ENCODE measurements around the gene CD7. TPM values are rescaled to one million over a fixed set of nuclear protein-coding genes. Genes with fewer than 3 reads are reported as not detected.

Gene CD7
- total RNA-seq, 2 donors from 2014 or later: not detected

- no peaks in the 10 kb centered on the region for H3K9me3 ChIP-seq
- ATAC-seq (no peak), DNase-seq (no peak)
- no peaks in the 10 kb centered on the region for H3K36me3 ChIP-seq (replicated peaks in 1 of 2; ENCODE audit: insufficient read depth in 1 of 2, low read depth in 2 of 2)
- H3K27me3 ChIP-seq: no peaks in the 10 kb centered on the region
- TF ChIP-seq CTCF (IDR thresholded peaks at IDR 0.05): no peak
- TF ChIP-seq POLR2A (IDR thresholded peaks at IDR 0.05): no peak
- intact Hi-C loops (cut with DNase I): loop anchor here (5.0 kb wide), 1 partner anchor 86 kb away; no protein-coding TSS in a partner anchor
- H3K27ac ChIP-seq: no peak overlapping the region
- H3K4me1 ChIP-seq: peaks cover 12% of the 10 kb centered on the region
- WGBS, 2 donors: 55 to 57% methylated on average over 13 to 21 of the region's 21 CpGs
- H3K4me3 ChIP-seq: no peak overlapping the region
Observed at GRCh38 chr17:82323514-82324234, 6.3 kb upstream of the CD7 start.

GRCh38 chr17:82322526-82323453 lies 5.4 kb upstream of the CD7 start:
- Histone ChIP-seq H3K9me3 (no peaks in the 10 kb centered on the region), H3K27me3 (no peaks in the 10 kb centered on the region), H3K36me3 (replicated peaks in 1 of 2; ENCODE audit: insufficient read depth in 1 of 2, low read depth in 2 of 2) (no peaks in the 10 kb centered on the region), H3K4me1 (peaks cover 7% of the 10 kb centered on the region), H3K4me3 (no peak overlapping the region), H3K27ac (no peak overlapping the region)
- DNase-seq (no peak), ATAC-seq (no peak)
- intact Hi-C loops (cut with DNase I): loop anchor here (5.0 kb wide), 1 partner anchor 85 kb away; no protein-coding TSS in a partner anchor
- 67 to 76% methylated on average over 13 to 27 of the region's 28 CpGs for WGBS, 2 donors
- TF ChIP-seq CTCF (IDR thresholded peaks at IDR 0.05) (no peak), POLR2A (IDR thresholded peaks at IDR 0.05) (no peak)

GRCh38 chr17:82321947-82322466 lies 4.6 kb upstream of the CD7 start:
- intact Hi-C loops (cut with DNase I): loop anchor here (5.0 kb wide), 1 partner anchor 85 kb away; no protein-coding TSS in a partner anchor
- Histone ChIP-seq H3K9me3 (no peaks in the 10 kb centered on the region), H3K4me3 (no peak overlapping the region), H3K27ac (no peak overlapping the region), H3K27me3 (no peaks in the 10 kb centered on the region), H3K36me3 (replicated peaks in 1 of 2; ENCODE audit: insufficient read depth in 1 of 2, low read depth in 2 of 2) (no peaks in the 10 kb centered on the region), H3K4me1 (peaks cover 7% of the 10 kb centered on the region)
- WGBS, 2 donors: 49 to 53% methylated on average over 8 to 21 of the region's 21 CpGs
- ATAC-seq: no peak
- TF ChIP-seq POLR2A (IDR thresholded peaks at IDR 0.05) (no peak), CTCF (IDR thresholded peaks at IDR 0.05) (no peak)
- DNase-seq: no peak

GRCh38 chr17:82320956-82321927 lies 3.8 kb upstream of the CD7 start:
- Histone ChIP-seq H3K4me1 (peaks cover 7% of the 10 kb centered on the region), H3K4me3 (no peak overlapping the region), H3K27ac (no peak overlapping the region), H3K36me3 (replicated peaks in 1 of 2; ENCODE audit: insufficient read depth in 1 of 2, low read depth in 2 of 2) (no peaks in the 10 kb centered on the region), H3K27me3 (no peaks in the 10 kb centered on the region), H3K9me3 (no peaks in the 10 kb centered on the region)
- ATAC-seq: peak; percentile 41
- TF ChIP-seq CTCF (IDR thresholded peaks at IDR 0.05): peak; percentile 75 to 95 (median 87)
- TF ChIP-seq POLR2A (IDR thresholded peaks at IDR 0.05): no peak
- peak in 2 of 4 donors; percentile 48 to 51 for DNase-seq
- intact Hi-C loops (cut with DNase I): loop anchor here (5.0 kb wide), 1 partner anchor 84 kb away; no protein-coding TSS in a partner anchor
- 46 to 47% methylated on average over 40 to 55 of the region's 65 CpGs for WGBS, 2 donors

All from body of pancreas (tissue), 4 donors.